WTC11 (cell line): ENCODE measurements around the gene PTPN1. TPM values are rescaled to one million over a fixed set of nuclear protein-coding genes. Genes with fewer than 3 reads are reported as not detected.

ENCODE experiments used
- ATAC-seq: fragments of 200-7000 bp; cut with Tn5 transposase; 2 replicates; pipeline ENCODE4 v1.10.0; 2021; ENCODE audit warnings: mild to moderate bottlenecking, moderate library complexity
- CTCF ChIA-PET: fragments of 300-600 bp; sonication (Branson Sonifier 250); formaldehyde crosslinking; loops from one replicate; lab custom pipeline; 2021; ENCODE audit warnings: antibody characterized with exemption; lab: Charles Lee
- POLR2A ChIA-PET: fragments of 350-600 bp; sonication (Branson Sonifier 250); formaldehyde crosslinking; loops from one replicate; lab custom pipeline; 2021; ENCODE audit warnings: antibody characterized with exemption; lab: Charles Lee
- DNase-seq: peaks from one replicate; pipeline ENCODE4 v3.0.0; 2021; ENCODE audit warnings: low spot score
- H3K27ac Mint-ChIP-seq: 2 replicates; pipeline ENCODE4 v1.8.0; 2021; ENCODE audit warnings: mixed read lengths
- H3K27me3 Mint-ChIP-seq: 2 replicates; pipeline ENCODE4 v1.8.0; 2021; ENCODE audit warnings: low read depth, mild to moderate bottlenecking, moderate library complexity, mixed read lengths
- H3K36me3 Mint-ChIP-seq: 2 replicates; pipeline ENCODE4 v1.8.0; 2021; ENCODE audit warnings: mixed read lengths
- H3K4me1 Mint-ChIP-seq: 2 replicates; pipeline ENCODE4 v1.8.0; 2022; ENCODE audit warnings: mixed read lengths
- H3K4me3 Mint-ChIP-seq: 2 replicates; pipeline ENCODE4 v1.8.0; 2021; ENCODE audit warnings: mild to moderate bottlenecking, moderate library complexity, mixed read lengths
- H3K9me3 Mint-ChIP-seq: 2 replicates; pipeline ENCODE4 v1.8.0; 2021; ENCODE audit warnings: mixed read lengths
- AR ChIP-seq: fragments of 250-450 bp; sonication (Bioruptor Pico); IDR thresholded peaks from 2 replicates; pipeline ENCODE4 v1.9.0; 2021; ENCODE audit warnings: mild to moderate bottlenecking
- ARID4B ChIP-seq: sonication (generic); formaldehyde crosslinking; IDR thresholded peaks from 2 replicates; pipeline ENCODE4 v1.8.0; 2023; ENCODE audit warnings: missing genetic modification reagents, mild to moderate bottlenecking, borderline replicate concordance
- ATF1 ChIP-seq: sonication (generic); formaldehyde crosslinking; IDR thresholded peaks from 2 replicates; pipeline ENCODE4 v1.8.1; 2023; ENCODE audit warnings: mild to moderate bottlenecking, moderate library complexity, missing genetic modification reagents
- ATF3 ChIP-seq: sonication (generic); formaldehyde crosslinking; conservative IDR thresholded peaks from 2 replicates; pipeline ENCODE4 v1.8.1; 2022; ENCODE audit warnings: mild to moderate bottlenecking, missing genetic modification reagents
- ATF6 ChIP-seq: sonication (generic); formaldehyde crosslinking; IDR thresholded peaks from 2 replicates; pipeline ENCODE4 v1.8.1; 2023; ENCODE audit warnings: mild to moderate bottlenecking, missing genetic modification reagents
- ETV6 ChIP-seq: sonication (generic); formaldehyde crosslinking; IDR thresholded peaks from 2 replicates; pipeline ENCODE4 v1.8.1; 2022; ENCODE audit warnings: mild to moderate bottlenecking, missing genetic modification reagents
- FOXK1 ChIP-seq: sonication (generic); formaldehyde crosslinking; IDR thresholded peaks from 2 replicates; pipeline ENCODE4 v1.8.0; 2022; ENCODE audit warnings: mild to moderate bottlenecking, moderate library complexity, missing genetic modification reagents
- GTF2I ChIP-seq: fragments of 250-450 bp; sonication (Bioruptor Pico); conservative IDR thresholded peaks from 2 replicates; pipeline ENCODE4 v1.4.0; 2021; ENCODE audit warnings: mild to moderate bottlenecking
- HMGXB4 ChIP-seq: sonication (generic); formaldehyde crosslinking; IDR thresholded peaks from 2 replicates; pipeline ENCODE4 v1.8.1; 2023; ENCODE audit warnings: mild to moderate bottlenecking, moderate library complexity, missing genetic modification reagents
- PREB ChIP-seq: sonication (generic); formaldehyde crosslinking; IDR thresholded peaks from 2 replicates; pipeline ENCODE4 v1.8.1; 2022; ENCODE audit warnings: mild to moderate bottlenecking, missing genetic modification reagents, moderate library complexity, borderline replicate concordance
- RELA ChIP-seq: sonication (generic); formaldehyde crosslinking; IDR thresholded peaks from 2 replicates; pipeline ENCODE4 v1.8.1; 2022; ENCODE audit warnings: missing genetic modification reagents, mild to moderate bottlenecking, borderline replicate concordance
- SMAD3 ChIP-seq: sonication (generic); formaldehyde crosslinking; IDR thresholded peaks from 2 replicates; pipeline ENCODE4 v1.8.0; 2022; ENCODE audit warnings: missing genetic modification reagents, mild to moderate bottlenecking, borderline replicate concordance
- SMAD4 ChIP-seq: sonication (generic); formaldehyde crosslinking; IDR thresholded peaks from 2 replicates; pipeline ENCODE4 v1.8.0; 2022; ENCODE audit warnings: mild to moderate bottlenecking, missing genetic modification reagents
- SP1 ChIP-seq: sonication (generic); formaldehyde crosslinking; conservative IDR thresholded peaks from 2 replicates; pipeline ENCODE4 v1.8.1; 2022; ENCODE audit warnings: missing genetic modification reagents
- TEAD1 ChIP-seq: sonication (generic); formaldehyde crosslinking; IDR thresholded peaks from 2 replicates; pipeline ENCODE4 v1.8.0; 2022; ENCODE audit warnings: mild to moderate bottlenecking, missing genetic modification reagents
- ZNF121 ChIP-seq: sonication (generic); formaldehyde crosslinking; IDR thresholded peaks from 2 replicates; pipeline ENCODE4 v1.8.0; 2023; ENCODE audit warnings: missing genetic modification reagents
- ZNF396 ChIP-seq: fragments of 250-450 bp; sonication (Bioruptor Pico); IDR thresholded peaks from 2 replicates; pipeline ENCODE4 v1.8.0; 2021; ENCODE audit warnings: mild to moderate bottlenecking, moderate library complexity, borderline replicate concordance
- total RNA-seq: library from RNA; stranded (reverse); gene quantifications from 3 replicates; pipeline ENCODE4 v1.2.3, GENCODE V29; 2021

Gene PTPN1
- total RNA-seq, 1 experiment from 2014 or later: 29.4 TPM

GRCh38 chr20:50494428-50494827 is 15.8 kb upstream of the PTPN1 start (continued):
- no peak for TF ChIP-seq RELA
- no peak for TF ChIP-seq AR (CRISPR knock-in tag)
- no peak for TF ChIP-seq FOXK1 (CRISPR knock-in tag)
- TF ChIP-seq ZNF396: no peak
- TF ChIP-seq ARID4B (CRISPR knock-in tag): no peak
- TF ChIP-seq SMAD4 (CRISPR knock-in tag): no peak

GRCh38 chr20:50496773-50497385 is 13.3 kb upstream of the PTPN1 start:
- TF ChIP-seq ATF1 (CRISPR knock-in tag): no peak
- TF ChIP-seq TEAD1: no peak
- no peak for TF ChIP-seq SP1 (CRISPR knock-in tag)
- TF ChIP-seq ETV6 (CRISPR knock-in tag): no peak
- H3K4me3 Mint-ChIP-seq: no peak overlapping the region
- DNase-seq (no peak), ATAC-seq (no peak)
- CTCF ChIA-PET: interaction anchor here (0.8 kb wide), 1 partner anchor 73 kb away, joined by 3 read pairs; no protein-coding TSS in a partner anchor
- no peaks in the 10 kb centered on the region for H3K4me1 Mint-ChIP-seq
- no peaks in the 10 kb centered on the region for H3K36me3 Mint-ChIP-seq
- no peak overlapping the region for H3K27ac Mint-ChIP-seq
- 0 out of 2 replicates have a peak, but pooled peaks cover 4% of the 10 kb centered on the region for H3K9me3 Mint-ChIP-seq
- POLR2A ChIA-PET: no interaction called here
- H3K27me3 Mint-ChIP-seq: peaks cover 6% of the 10 kb centered on the region; the same call in 1 of the 2 replicates

GRCh38 chr20:50498071-50498776 is 12.0 kb upstream of the PTPN1 start:
- POLR2A ChIA-PET: no interaction called here
- CTCF ChIA-PET: no interaction called here
- no peak overlapping the region for H3K27ac Mint-ChIP-seq
- peaks cover 3% of the 10 kb centered on the region for H3K27me3 Mint-ChIP-seq
- H3K4me3 Mint-ChIP-seq: no peak overlapping the region
- ATAC-seq (no peak), DNase-seq (no peak)
- 0 out of 2 replicates have a peak, but pooled peaks cover 4% of the 10 kb centered on the region for H3K9me3 Mint-ChIP-seq
- no peaks in the 10 kb centered on the region for H3K4me1 Mint-ChIP-seq
- H3K36me3 Mint-ChIP-seq: no peaks in the 10 kb centered on the region
- TF ChIP-seq TEAD1: no peak
- TF ChIP-seq PREB (CRISPR knock-in tag): no peak
- TF ChIP-seq ZNF121 (CRISPR knock-in tag): no peak
- TF ChIP-seq SMAD3 (CRISPR knock-in tag): no peak
- TF ChIP-seq HMGXB4: no peak
- no peak for TF ChIP-seq ATF3 (CRISPR knock-in tag)
- TF ChIP-seq ATF6 (CRISPR knock-in tag): no peak
- no peak for TF ChIP-seq GTF2I
